ENCODE measurements around the gene LRRC1.

DNA sequence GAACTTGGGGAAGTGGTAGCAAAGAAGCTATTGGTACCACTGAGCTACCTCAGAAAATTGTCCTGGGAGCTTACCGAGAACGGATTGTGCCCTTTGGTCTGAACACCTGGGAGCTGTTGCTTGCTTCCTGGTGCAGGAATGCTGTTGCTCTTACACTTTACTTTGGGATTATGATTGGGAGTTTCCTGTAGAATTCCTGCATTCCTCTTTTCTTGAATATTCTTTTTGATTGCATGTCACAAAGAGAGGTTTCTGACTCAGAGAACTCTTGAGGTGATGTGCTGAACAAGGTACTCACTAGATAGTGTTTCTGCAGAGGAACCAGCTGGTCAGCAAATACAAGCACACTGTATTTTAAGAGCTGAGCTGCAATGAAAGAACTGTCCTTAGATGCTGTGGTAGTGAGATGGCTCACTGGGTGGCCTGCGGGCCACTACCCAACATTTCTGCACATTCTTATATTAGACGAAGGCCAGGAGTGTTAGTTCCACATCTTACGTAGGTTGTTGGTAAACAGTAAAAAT is 35.0 kb downstream of the LRRC1 start:
- TF ChIP-seq, protein P1, sequence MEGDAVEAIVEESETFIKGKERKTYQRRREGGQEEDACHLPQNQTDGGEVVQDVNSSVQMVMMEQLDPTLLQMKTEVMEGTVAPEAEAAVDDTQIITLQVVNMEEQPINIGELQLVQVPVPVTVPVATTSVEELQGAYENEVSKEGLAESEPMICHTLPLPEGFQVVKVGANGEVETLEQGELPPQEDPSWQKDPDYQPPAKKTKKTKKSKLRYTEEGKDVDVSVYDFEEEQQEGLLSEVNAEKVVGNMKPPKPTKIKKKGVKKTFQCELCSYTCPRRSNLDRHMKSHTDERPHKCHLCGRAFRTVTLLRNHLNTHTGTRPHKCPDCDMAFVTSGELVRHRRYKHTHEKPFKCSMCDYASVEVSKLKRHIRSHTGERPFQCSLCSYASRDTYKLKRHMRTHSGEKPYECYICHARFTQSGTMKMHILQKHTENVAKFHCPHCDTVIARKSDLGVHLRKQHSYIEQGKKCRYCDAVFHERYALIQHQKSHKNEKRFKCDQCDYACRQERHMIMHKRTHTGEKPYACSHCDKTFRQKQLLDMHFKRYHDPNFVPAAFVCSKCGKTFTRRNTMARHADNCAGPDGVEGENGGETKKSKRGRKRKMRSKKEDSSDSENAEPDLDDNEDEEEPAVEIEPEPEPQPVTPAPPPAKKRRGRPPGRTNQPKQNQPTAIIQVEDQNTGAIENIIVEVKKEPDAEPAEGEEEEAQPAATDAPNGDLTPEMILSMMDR (IDR thresholded peaks at IDR 0.05; ENCODE audit: insufficient read depth, low read depth, low read length) = no peak
- no peak for TF ChIP-seq EZH2 (IDR thresholded peaks at IDR 0.05; ENCODE audit: insufficient read depth, low read length)

Measured in astrocyte (in vitro differentiated cells and primary cell).